ENCODE data around the gene TLE4.

Gene TLE4

DNA sequence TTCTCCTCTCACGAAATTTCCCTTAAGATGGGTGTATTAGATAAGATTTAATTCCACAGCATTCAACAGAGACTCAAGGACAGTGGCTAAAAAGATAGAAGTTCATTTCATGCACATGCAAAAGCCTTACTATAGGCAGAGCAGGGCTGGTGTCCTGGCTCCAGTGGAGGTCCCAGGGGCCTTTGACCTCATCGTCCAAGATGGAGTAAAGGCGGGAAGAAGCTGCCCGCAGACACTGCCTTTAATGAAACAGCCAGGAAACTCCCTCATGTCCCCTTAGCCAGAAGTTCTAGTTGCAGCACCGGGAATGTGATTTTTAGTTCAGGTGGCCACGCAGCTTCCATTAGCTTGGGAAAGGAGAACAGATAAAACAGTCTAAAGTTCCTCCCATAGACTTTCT, 190.3 kb downstream of the TLE4 start:
- DNase-seq = no peak
- TF ChIP-seq POLR2A (IDR thresholded peaks at IDR 0.05; ENCODE audit: low read length) = no peak
- TF ChIP-seq GATA1 (IDR thresholded peaks at IDR 0.05; ENCODE audit: low read depth, low read length) = no peak

DNA sequence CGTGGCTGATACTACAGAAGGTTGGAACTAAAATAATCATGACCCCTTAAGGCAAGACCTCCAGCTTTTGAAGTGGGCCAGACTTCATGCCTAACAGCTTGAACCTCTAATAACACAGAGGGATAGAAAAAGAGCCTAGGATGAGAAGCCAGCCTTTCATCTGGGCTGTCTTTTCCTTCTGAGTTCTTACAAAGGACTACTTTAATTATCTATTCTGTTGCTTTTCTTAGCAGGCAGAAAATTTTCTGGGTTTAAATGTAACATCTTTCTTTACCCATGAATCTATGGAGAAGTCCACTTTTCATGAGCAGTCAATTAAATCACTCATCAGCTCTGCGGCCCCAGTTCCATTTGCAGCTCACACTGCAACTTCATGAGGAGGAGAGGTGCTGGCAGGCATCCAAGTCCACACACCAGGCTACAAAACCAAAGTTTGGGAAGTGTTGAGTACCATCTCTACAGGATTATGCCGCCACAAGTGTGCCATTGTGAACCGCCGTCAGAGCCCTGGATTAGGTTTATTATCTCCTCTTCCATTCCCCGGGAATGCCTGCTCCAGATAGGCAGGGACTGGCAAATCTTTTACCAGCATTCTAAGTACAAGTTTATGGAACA, 192.0 kb downstream of the TLE4 start:
- DNase-seq = no peak

DNA sequence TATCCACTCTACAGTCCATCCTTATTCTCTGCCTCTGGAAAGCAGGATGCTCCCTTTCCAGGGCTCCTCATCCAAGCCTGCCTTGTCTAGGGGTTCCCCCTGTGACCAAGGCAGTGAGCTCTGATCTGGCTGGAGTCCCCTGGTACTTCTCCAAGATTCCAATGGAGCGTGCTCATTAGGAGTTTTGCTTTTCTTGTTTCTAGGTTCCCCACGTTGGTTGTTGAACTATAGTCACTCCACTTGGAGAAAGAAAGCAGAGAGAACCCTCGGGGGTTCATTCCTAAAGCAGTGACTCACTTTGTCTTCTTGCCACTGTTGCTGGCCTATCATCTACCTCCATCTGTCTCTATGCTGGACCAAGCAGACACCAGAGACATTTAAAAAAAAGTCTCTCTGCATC, 192.6 kb downstream of the TLE4 start:
- no peak for DNase-seq
- TF ChIP-seq POLR2A (IDR thresholded peaks at IDR 0.05; ENCODE audit: low read length) (no peak), GATA1 (IDR thresholded peaks at IDR 0.05; ENCODE audit: low read depth, low read length) (no peak)

More for the DNA sequence above, 192.0 kb downstream of the TLE4 start:
- no peak for TF ChIP-seq POLR2A (IDR thresholded peaks at IDR 0.05; ENCODE audit: low read length)
- TF ChIP-seq GATA1 (IDR thresholded peaks at IDR 0.05; ENCODE audit: low read depth, low read length) = no peak

DNA sequence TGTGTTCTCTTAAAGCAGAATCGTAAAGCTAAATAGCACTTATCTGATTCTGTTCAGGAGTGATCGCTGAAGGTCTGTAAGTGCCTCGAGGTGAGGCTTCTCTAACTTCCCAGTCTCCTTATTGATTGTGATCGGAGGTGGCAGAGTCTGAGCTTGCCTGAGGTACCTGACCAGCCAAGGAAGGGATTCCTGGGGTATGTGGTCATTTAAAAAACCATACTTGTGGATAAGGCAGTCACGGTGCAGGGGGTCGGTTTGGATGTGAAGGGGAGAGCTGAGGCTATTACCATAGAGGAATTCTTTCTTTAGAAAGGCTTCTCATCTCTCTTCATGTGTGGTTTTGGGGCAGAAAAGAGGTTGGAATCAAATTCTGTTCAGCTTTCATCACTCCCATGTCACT, 193.7 kb downstream of the TLE4 start:
- DNase-seq = no peak
- no peak for TF ChIP-seq POLR2A (IDR thresholded peaks at IDR 0.05; ENCODE audit: low read length)
- TF ChIP-seq GATA1 (IDR thresholded peaks at IDR 0.05; ENCODE audit: low read depth, low read length) = no peak

DNA sequence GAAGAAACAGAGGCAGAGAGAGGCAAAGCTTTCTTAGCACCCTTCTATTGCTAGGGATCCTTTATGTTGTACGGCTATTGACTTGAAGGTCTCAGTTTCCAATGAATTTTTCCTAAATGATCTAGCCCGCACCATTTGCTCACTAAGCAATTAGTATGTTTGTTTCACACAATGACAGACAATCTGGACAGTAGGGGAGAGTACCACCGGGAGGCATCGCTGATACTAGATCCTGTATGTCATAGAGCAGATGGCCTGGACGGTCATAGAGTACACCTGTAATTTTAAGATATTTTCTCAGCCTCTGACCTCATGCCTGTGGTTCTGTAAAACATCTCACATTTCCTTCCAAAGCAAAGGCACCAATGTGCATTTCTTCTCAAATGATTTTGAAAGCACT, 194.3 kb downstream of the TLE4 start:
- DNase-seq = no peak
- TF ChIP-seq POLR2A (IDR thresholded peaks at IDR 0.05; ENCODE audit: low read length) = no peak

DNA sequence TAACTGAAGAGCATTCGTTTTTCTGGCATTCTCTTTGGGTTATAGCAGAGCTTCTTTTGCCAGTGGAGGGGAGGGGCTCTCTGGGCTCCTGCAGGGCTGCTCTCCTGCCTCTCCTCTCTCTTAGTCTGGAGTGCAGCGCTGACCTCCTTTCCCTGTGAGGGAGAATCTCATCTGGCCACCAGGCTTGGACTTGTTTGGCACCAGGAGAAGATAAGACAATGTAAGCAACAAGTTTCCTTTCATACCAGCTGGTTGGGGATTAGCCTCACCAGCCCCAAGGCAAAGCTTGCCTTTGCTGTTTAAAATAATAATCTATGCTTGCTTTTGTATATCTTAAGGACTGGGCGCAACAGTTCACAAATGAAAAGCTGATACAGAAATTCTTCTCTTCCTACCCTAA, 196.4 kb downstream of the TLE4 start:
- TF ChIP-seq GATA1 (IDR thresholded peaks at IDR 0.05; ENCODE audit: low read depth, low read length) = no peak
- no peak for TF ChIP-seq POLR2A (IDR thresholded peaks at IDR 0.05; ENCODE audit: low read length)
- DNase-seq = no peak

DNA sequence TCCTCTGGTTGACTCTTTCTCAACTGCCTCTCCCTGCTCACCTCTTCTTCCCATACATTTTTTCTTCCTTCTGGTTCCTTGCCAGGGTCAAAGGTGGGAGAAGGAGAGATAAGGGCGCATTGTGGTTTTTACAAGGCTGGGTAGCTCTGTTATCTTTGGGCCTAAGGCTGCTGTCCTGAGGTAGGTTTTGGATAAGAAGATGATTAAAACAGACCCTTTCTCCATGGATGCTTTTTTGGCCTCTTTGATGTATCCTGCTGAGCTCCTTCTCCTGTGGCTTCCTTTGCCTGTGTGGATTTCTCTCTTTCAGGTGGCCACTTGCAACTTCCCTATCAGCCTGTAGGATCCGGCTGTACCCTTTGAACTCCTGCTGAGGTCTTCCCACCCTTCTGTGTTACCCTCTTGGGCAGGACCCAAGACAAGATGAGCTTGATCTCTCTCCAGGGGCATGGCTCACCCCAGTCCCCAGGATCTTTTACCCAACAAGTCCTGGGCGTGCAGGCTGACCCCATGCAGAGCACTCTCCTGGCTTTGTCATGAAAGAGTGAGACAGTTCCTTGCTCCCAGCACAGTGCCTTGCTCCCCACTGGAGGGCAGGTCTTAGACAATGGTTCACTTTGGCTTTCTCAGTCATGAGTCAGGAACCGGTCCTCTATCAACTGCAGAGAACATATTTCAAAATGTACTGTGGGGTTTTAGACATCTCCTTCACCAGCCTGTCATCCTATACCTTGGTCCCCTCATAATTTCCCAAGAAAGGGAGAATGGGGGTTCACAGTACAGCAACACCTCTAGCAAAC, 197.9 kb downstream of the TLE4 start:
- TF ChIP-seq POLR2A (IDR thresholded peaks at IDR 0.05; ENCODE audit: low read length) = no peak
- TF ChIP-seq GATA1 (IDR thresholded peaks at IDR 0.05; ENCODE audit: low read depth, low read length) = no peak
- DNase-seq = no peak

DNA sequence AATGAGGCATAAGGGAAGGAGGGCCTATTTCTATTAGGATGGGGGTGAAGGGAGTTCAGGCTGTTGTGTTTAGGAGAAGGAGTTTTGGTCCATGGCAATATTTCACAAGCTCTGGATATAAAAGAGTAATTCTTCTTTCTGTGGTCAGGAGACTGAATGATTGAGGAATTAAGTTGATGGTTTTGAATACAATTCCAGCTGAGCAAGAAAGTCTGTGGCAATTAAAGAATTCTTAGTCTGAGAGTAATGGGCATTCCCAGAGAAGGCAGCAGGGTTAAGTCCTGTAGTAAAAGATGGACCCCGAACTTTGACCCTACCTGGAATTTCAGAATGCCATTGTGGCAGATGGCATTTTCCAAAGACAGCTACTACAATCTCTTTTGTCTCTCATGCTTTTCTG, 202.6 kb downstream of the TLE4 start:
- TF ChIP-seq GATA1 (IDR thresholded peaks at IDR 0.05; ENCODE audit: low read depth, low read length) = no peak
- TF ChIP-seq POLR2A (IDR thresholded peaks at IDR 0.05; ENCODE audit: low read length) = no peak
- no peak for DNase-seq

Data from erythroblast (primary cell).